ENCODE data around the gene PPP2R2C.

The PPP2R2C gene

GRCh38 chr4:6306299-6306698 lies 166.1 kb downstream of the PPP2R2C start:
- peaks cover 4% of the 10 kb centered on the region for H3K36me3 Mint-ChIP-seq (ENCODE audit: low read depth)
- H3K9me3 Mint-ChIP-seq = peaks cover 5% of the 10 kb centered on the region
- peaks cover 45% of the 10 kb centered on the region for H3K27me3 Mint-ChIP-seq
- intact Hi-C loops (cut with micrococcal nuclease) = no loop called here
- no peak overlapping the region for H3K4me3 Mint-ChIP-seq
- no peaks in the 10 kb centered on the region for H3K4me1 Mint-ChIP-seq (ENCODE audit: low read depth)
- H3K27ac Mint-ChIP-seq = no peak overlapping the region

- H3K27ac Mint-ChIP-seq = no peak overlapping the region
- no peaks in the 10 kb centered on the region for H3K4me1 Mint-ChIP-seq (ENCODE audit: low read depth)
- H3K27me3 Mint-ChIP-seq = peaks cover 29% of the 10 kb centered on the region
- intact Hi-C loops (cut with micrococcal nuclease) = no loop called here
- H3K4me3 Mint-ChIP-seq = no peak overlapping the region
- H3K9me3 Mint-ChIP-seq = peaks cover 5% of the 10 kb centered on the region
- H3K36me3 Mint-ChIP-seq (ENCODE audit: low read depth) = peaks cover 11% of the 10 kb centered on the region
Measured at GRCh38 chr4:6303943-6304342, 168.5 kb downstream of the PPP2R2C start.

GRCh38 chr4:6302869-6303268 lies 169.5 kb downstream of the PPP2R2C start:
- Mint-ChIP-seq H3K36me3 (ENCODE audit: low read depth) (peaks cover 11% of the 10 kb centered on the region), H3K4me1 (ENCODE audit: low read depth) (no peaks in the 10 kb centered on the region), H3K27ac (no peak overlapping the region), H3K4me3 (no peak overlapping the region), H3K9me3 (no peaks in the 10 kb centered on the region), H3K27me3 (peaks cover 20% of the 10 kb centered on the region)
- intact Hi-C loops (cut with micrococcal nuclease) = no loop called here

GRCh38 chr4:6301732-6302442 lies 170.5 kb downstream of the PPP2R2C start:
- Mint-ChIP-seq H3K27ac (no peak overlapping the region), H3K4me1 (ENCODE audit: low read depth) (no peaks in the 10 kb centered on the region), H3K36me3 (ENCODE audit: low read depth) (peaks cover 11% of the 10 kb centered on the region), H3K4me3 (no peak overlapping the region), H3K9me3 (no peaks in the 10 kb centered on the region), H3K27me3 (peaks cover 13% of the 10 kb centered on the region)
- intact Hi-C loops (cut with micrococcal nuclease) = no loop called here

GRCh38 chr4:6301051-6301731 lies 171.2 kb downstream of the PPP2R2C start:
- Mint-ChIP-seq H3K36me3 (ENCODE audit: low read depth) (peaks cover 11% of the 10 kb centered on the region), H3K27ac (no peak overlapping the region), H3K9me3 (no peaks in the 10 kb centered on the region), H3K4me3 (no peak overlapping the region), H3K4me1 (ENCODE audit: low read depth) (no peaks in the 10 kb centered on the region), H3K27me3 (peaks cover 7% of the 10 kb centered on the region)
- intact Hi-C loops (cut with micrococcal nuclease) = no loop called here

- intact Hi-C loops (cut with micrococcal nuclease) = no loop called here
- H3K9me3 Mint-ChIP-seq = no peaks in the 10 kb centered on the region
- H3K36me3 Mint-ChIP-seq (ENCODE audit: low read depth) = peaks cover 11% of the 10 kb centered on the region
- no peak overlapping the region for H3K27ac Mint-ChIP-seq
- no peaks in the 10 kb centered on the region for H3K4me1 Mint-ChIP-seq (ENCODE audit: low read depth)
- peaks cover 1% of the 10 kb centered on the region for H3K27me3 Mint-ChIP-seq
- no peak overlapping the region for H3K4me3 Mint-ChIP-seq
Measured at GRCh38 chr4:6300359-6300758, 172.1 kb downstream of the PPP2R2C start.

- no peaks in the 10 kb centered on the region for H3K9me3 Mint-ChIP-seq
- no peaks in the 10 kb centered on the region for H3K27me3 Mint-ChIP-seq
- H3K4me3 Mint-ChIP-seq = no peak overlapping the region
- H3K4me1 Mint-ChIP-seq (ENCODE audit: low read depth) = no peaks in the 10 kb centered on the region
- no peak overlapping the region for H3K27ac Mint-ChIP-seq
- intact Hi-C loops (cut with micrococcal nuclease) = no loop called here
- peaks cover 11% of the 10 kb centered on the region for H3K36me3 Mint-ChIP-seq (ENCODE audit: low read depth)
Measured at GRCh38 chr4:6299875-6300274, 172.5 kb downstream of the PPP2R2C start.

- intact Hi-C loops (cut with micrococcal nuclease) = no loop called here
- H3K36me3 Mint-ChIP-seq (ENCODE audit: low read depth) = peaks cover 11% of the 10 kb centered on the region
- H3K27ac Mint-ChIP-seq = no peak overlapping the region
- H3K4me3 Mint-ChIP-seq = no peak overlapping the region
- no peaks in the 10 kb centered on the region for H3K9me3 Mint-ChIP-seq
- H3K4me1 Mint-ChIP-seq (ENCODE audit: low read depth) = no peaks in the 10 kb centered on the region
- H3K27me3 Mint-ChIP-seq = no peaks in the 10 kb centered on the region
Measured at GRCh38 chr4:6298852-6299251, 173.6 kb downstream of the PPP2R2C start.

- H3K4me3 Mint-ChIP-seq = no peak overlapping the region
- H3K9me3 Mint-ChIP-seq = no peaks in the 10 kb centered on the region
- intact Hi-C loops (cut with micrococcal nuclease) = no loop called here
- no peaks in the 10 kb centered on the region for H3K27me3 Mint-ChIP-seq
- H3K4me1 Mint-ChIP-seq (ENCODE audit: low read depth) = no peaks in the 10 kb centered on the region
- peaks cover 11% of the 10 kb centered on the region for H3K36me3 Mint-ChIP-seq (ENCODE audit: low read depth)
- H3K27ac Mint-ChIP-seq = no peak overlapping the region
Measured at GRCh38 chr4:6298035-6298434, 174.4 kb downstream of the PPP2R2C start.

GRCh38 chr4:6297266-6297815 lies 175.1 kb downstream of the PPP2R2C start:
- no peak overlapping the region for H3K4me3 Mint-ChIP-seq
- peaks cover 11% of the 10 kb centered on the region for H3K36me3 Mint-ChIP-seq (ENCODE audit: low read depth)
- H3K27me3 Mint-ChIP-seq = no peaks in the 10 kb centered on the region
- no peaks in the 10 kb centered on the region for H3K4me1 Mint-ChIP-seq (ENCODE audit: low read depth)
- intact Hi-C loops (cut with micrococcal nuclease) = no loop called here
- no peaks in the 10 kb centered on the region for H3K9me3 Mint-ChIP-seq
- H3K27ac Mint-ChIP-seq = no peak overlapping the region

GRCh38 chr4:6296026-6296425 lies 176.4 kb downstream of the PPP2R2C start:
- H3K4me3 Mint-ChIP-seq = no peak overlapping the region
- no peak overlapping the region for H3K27ac Mint-ChIP-seq
- H3K36me3 Mint-ChIP-seq (ENCODE audit: low read depth) = peaks cover 4% of the 10 kb centered on the region
- intact Hi-C loops (cut with micrococcal nuclease) = no loop called here
- H3K9me3 Mint-ChIP-seq = no peaks in the 10 kb centered on the region
- H3K4me1 Mint-ChIP-seq (ENCODE audit: low read depth) = no peaks in the 10 kb centered on the region
- H3K27me3 Mint-ChIP-seq = no peaks in the 10 kb centered on the region

- H3K4me1 Mint-ChIP-seq (ENCODE audit: low read depth) = no peaks in the 10 kb centered on the region
- H3K36me3 Mint-ChIP-seq (ENCODE audit: low read depth) = no peaks in the 10 kb centered on the region
- no peak overlapping the region for H3K4me3 Mint-ChIP-seq
- no peaks in the 10 kb centered on the region for H3K27me3 Mint-ChIP-seq
- H3K27ac Mint-ChIP-seq = no peak overlapping the region
- intact Hi-C loops (cut with micrococcal nuclease) = no loop called here
- no peaks in the 10 kb centered on the region for H3K9me3 Mint-ChIP-seq
Measured at GRCh38 chr4:6295495-6295894, 176.9 kb downstream of the PPP2R2C start.

GRCh38 chr4:6294705-6295421 lies 177.6 kb downstream of the PPP2R2C start:
- H3K4me3 Mint-ChIP-seq = no peak overlapping the region
- no peaks in the 10 kb centered on the region for H3K4me1 Mint-ChIP-seq (ENCODE audit: low read depth)
- intact Hi-C loops (cut with micrococcal nuclease) = no loop called here
- H3K9me3 Mint-ChIP-seq = no peaks in the 10 kb centered on the region
- H3K27me3 Mint-ChIP-seq = no peaks in the 10 kb centered on the region
- no peak overlapping the region for H3K27ac Mint-ChIP-seq
- no peaks in the 10 kb centered on the region for H3K36me3 Mint-ChIP-seq (ENCODE audit: low read depth)

- Mint-ChIP-seq H3K27ac (no peak overlapping the region), H3K27me3 (no peaks in the 10 kb centered on the region), H3K4me3 (no peak overlapping the region), H3K9me3 (no peaks in the 10 kb centered on the region), H3K4me1 (ENCODE audit: low read depth) (no peaks in the 10 kb centered on the region), H3K36me3 (ENCODE audit: low read depth) (no peaks in the 10 kb centered on the region)
- intact Hi-C loops (cut with micrococcal nuclease) = no loop called here
Measured at GRCh38 chr4:6293661-6294060, 178.8 kb downstream of the PPP2R2C start.

All from dendritic cell treated with granulocyte-macrophage colony-stimulating factor and Interleukin-4, amounts not matched to agents 40 ng/mL and 50 ng/mL, for 4 days (primary cell).